ENCODE results near the gene FBXL7.

DNA sequence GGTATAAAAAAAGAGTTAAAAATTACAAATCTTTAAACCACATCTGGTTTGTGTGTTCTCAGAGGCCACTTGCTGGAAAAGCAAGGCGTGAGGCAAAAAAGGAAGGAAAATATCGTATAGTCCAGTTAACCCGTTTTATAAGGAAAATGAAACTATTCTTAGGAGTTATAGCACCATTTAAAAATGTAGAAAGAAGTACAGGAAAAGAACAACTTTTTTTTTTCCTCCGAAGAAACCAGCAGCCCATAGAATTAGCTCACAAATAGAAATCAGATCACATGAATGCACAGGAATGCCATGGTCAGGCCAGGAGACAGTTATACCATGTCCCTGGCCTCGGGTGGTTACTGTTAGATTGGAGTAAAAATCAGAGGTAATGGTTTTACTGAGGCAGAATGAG, 241.6 kb downstream of the FBXL7 start:
- TF ChIP-seq, protein P1, sequence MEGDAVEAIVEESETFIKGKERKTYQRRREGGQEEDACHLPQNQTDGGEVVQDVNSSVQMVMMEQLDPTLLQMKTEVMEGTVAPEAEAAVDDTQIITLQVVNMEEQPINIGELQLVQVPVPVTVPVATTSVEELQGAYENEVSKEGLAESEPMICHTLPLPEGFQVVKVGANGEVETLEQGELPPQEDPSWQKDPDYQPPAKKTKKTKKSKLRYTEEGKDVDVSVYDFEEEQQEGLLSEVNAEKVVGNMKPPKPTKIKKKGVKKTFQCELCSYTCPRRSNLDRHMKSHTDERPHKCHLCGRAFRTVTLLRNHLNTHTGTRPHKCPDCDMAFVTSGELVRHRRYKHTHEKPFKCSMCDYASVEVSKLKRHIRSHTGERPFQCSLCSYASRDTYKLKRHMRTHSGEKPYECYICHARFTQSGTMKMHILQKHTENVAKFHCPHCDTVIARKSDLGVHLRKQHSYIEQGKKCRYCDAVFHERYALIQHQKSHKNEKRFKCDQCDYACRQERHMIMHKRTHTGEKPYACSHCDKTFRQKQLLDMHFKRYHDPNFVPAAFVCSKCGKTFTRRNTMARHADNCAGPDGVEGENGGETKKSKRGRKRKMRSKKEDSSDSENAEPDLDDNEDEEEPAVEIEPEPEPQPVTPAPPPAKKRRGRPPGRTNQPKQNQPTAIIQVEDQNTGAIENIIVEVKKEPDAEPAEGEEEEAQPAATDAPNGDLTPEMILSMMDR (IDR thresholded peaks at IDR 0.05), result no peak
- TF ChIP-seq EZH2 (IDR thresholded peaks at IDR 0.05; ENCODE audit: borderline replicate concordance, insufficient read depth, low read depth, low read length, poor library complexity, severe bottlenecking), result no peak

All from B cell (primary cell).